Hepatocyte (in vitro differentiated cells): ENCODE data around the gene OR51Q1. TPM values are rescaled to one million over a fixed set of nuclear protein-coding genes. Genes with fewer than 3 reads are reported as not detected.

ENCODE experiments used
- DNase-seq: peaks from one replicate; pipeline ENCODE4 v3.0.0-alpha.2; 2016; ENCODE audit warnings: low spot score
- H2AFZ ChIP-seq: fragments of 200-600 bp; sonication (generic); 2 replicates; pipeline ENCODE4 v1.6.0; 2016; ENCODE audit warnings: antibody characterized with exemption, mild to moderate bottlenecking
- H3K27ac ChIP-seq: fragments of 200-600 bp; sonication (generic); 2 replicates; pipeline ENCODE4 v1.5.1; 2016; ENCODE audit warnings: mild to moderate bottlenecking
- H3K27me3 ChIP-seq: fragments of 200-600 bp; sonication (generic); 2 replicates; pipeline ENCODE4 v1.6.1; 2016
- H3K36me3 ChIP-seq: fragments of 200-600 bp; sonication (generic); replicated peaks from 2 replicates; pipeline ENCODE4 v1.5.1; 2016; ENCODE audit warnings: low read depth; ENCODE audit not compliant: insufficient read depth
- H3K4me1 ChIP-seq: fragments of 200-600 bp; sonication (generic); 2 replicates; pipeline ENCODE4 v1.5.1; 2016; ENCODE audit warnings: mild to moderate bottlenecking, moderate library complexity; ENCODE audit not compliant: insufficient read depth
- H3K4me2 ChIP-seq: fragments of 200-600 bp; sonication (generic); 2 replicates; pipeline ENCODE4 v1.6.0; 2016
- H3K4me3 ChIP-seq: fragments of 200-600 bp; sonication (generic); 2 replicates; pipeline ENCODE4 v1.5.1; 2016; ENCODE audit warnings: mild to moderate bottlenecking
- H3K79me2 ChIP-seq: fragments of 200-600 bp; sonication (generic); 2 replicates; pipeline ENCODE4 v1.6.0; 2017; ENCODE audit warnings: mild to moderate bottlenecking
- H3K9me2 ChIP-seq: fragments of 200-600 bp; sonication (generic); replicated peaks from 2 replicates; pipeline ENCODE4 v1.6.0; 2017; ENCODE audit warnings: mild to moderate bottlenecking; ENCODE audit not compliant: insufficient read depth
- H3K9me3 ChIP-seq: fragments of 200-600 bp; sonication (generic); 2 replicates; pipeline ENCODE4 v1.5.1; 2016; ENCODE audit warnings: low read depth, mild to moderate bottlenecking
- H4K20me1 ChIP-seq: fragments of 200-600 bp; sonication (generic); 2 replicates; pipeline ENCODE4 v1.6.0; 2016; ENCODE audit warnings: mild to moderate bottlenecking; ENCODE audit not compliant: insufficient read depth, poor library complexity, severe bottlenecking
- CTCF ChIP-seq: fragments of 200-600 bp; sonication (generic); IDR thresholded peaks from 2 replicates; pipeline ENCODE4 v1.5.1; 2016; ENCODE audit warnings: antibody characterized with exemption, mild to moderate bottlenecking; ENCODE audit not compliant: poor library complexity
- EZH2 ChIP-seq: fragments of 200-600 bp; sonication (generic); IDR thresholded peaks from 2 replicates; pipeline ENCODE4 v1.6.1; 2016; ENCODE audit warnings: antibody characterized with exemption, mild to moderate bottlenecking, borderline replicate concordance
- EZH2phosphoT487 ChIP-seq: fragments of 200-600 bp; sonication (generic); IDR thresholded peaks from one replicate; pipeline ENCODE4 v1.6.1; 2018; ENCODE audit warnings: antibody characterized with exemption, mild to moderate bottlenecking, low read depth, moderate library complexity; ENCODE audit not compliant: unreplicated experiment, severe bottlenecking
- WGBS: methylation state at CpG from one replicate; pipeline ENCODE4 v1.1.6; 2016; ENCODE audit warnings: low lambda C conversion rate; ENCODE audit errors: missing lambda C conversion rate; 5-methylcytosine and 5-hydroxymethylcytosine counted together
- polyA plus RNA-seq: library from polyadenylated mRNA; unstranded; fragments of >200 nt; fragmentation: Nextera tagmentation; extraction: Ambion mirVana; gene quantifications from 2 replicates; pipeline ENCODE4 v1.2.1, GENCODE V29; 2016
- total RNA-seq: library from RNA; depleted of rRNA; stranded (reverse); fragments of >200 nt; gene quantifications from 2 replicates; pipeline ENCODE4 v1.2.3, GENCODE V29; 2014

The OR51Q1 gene
- total and polyA plus RNA-seq, 2 experiments from 2014 or later = not detected

GRCh38 chr11:5384335-5384734 lies 37.6 kb upstream of the OR51Q1 start:
- TF ChIP-seq EZH2 (no peak), EZH2phosphoT487 (no peak), CTCF (no peak)

GRCh38 chr11:5390210-5390609 lies 31.7 kb upstream of the OR51Q1 start:
- H4K20me1 ChIP-seq = no peaks in the 10 kb centered on the region
- no peak overlapping the region for H3K4me3 ChIP-seq
- WGBS = 71% methylated on average over 2 of the region's 2 CpGs
- no peaks in the 10 kb centered on the region for H3K4me1 ChIP-seq
- H2AFZ ChIP-seq = no peak overlapping the region
- H3K9me3 ChIP-seq = no peaks in the 10 kb centered on the region
- H3K9me2 ChIP-seq = no peaks in the 10 kb centered on the region
- no peak overlapping the region for H3K27ac ChIP-seq
- TF ChIP-seq EZH2 = no peak
- no peak for TF ChIP-seq CTCF
- TF ChIP-seq EZH2phosphoT487 = no peak
- H3K36me3 ChIP-seq = no peaks in the 10 kb centered on the region
- no peaks in the 10 kb centered on the region for H3K27me3 ChIP-seq
- H3K4me2 ChIP-seq = no peak overlapping the region
- DNase-seq = no peak
- H3K79me2 ChIP-seq = no peaks in the 10 kb centered on the region

More at GRCh38 chr11:5384335-5384734, 37.6 kb upstream of the OR51Q1 start:
- no peaks in the 10 kb centered on the region for H3K27me3 ChIP-seq
- no peak overlapping the region for H3K4me2 ChIP-seq
- H3K9me3 ChIP-seq = no peaks in the 10 kb centered on the region
- WGBS = 78% methylated on average over 2 of the region's 2 CpGs
- H3K4me3 ChIP-seq = no peak overlapping the region
- H3K27ac ChIP-seq = no peak overlapping the region
- H4K20me1 ChIP-seq = no peaks in the 10 kb centered on the region
- no peak overlapping the region for H2AFZ ChIP-seq
- no peaks in the 10 kb centered on the region for H3K36me3 ChIP-seq
- H3K79me2 ChIP-seq = no peaks in the 10 kb centered on the region
- no peak for DNase-seq
- H3K4me1 ChIP-seq = no peaks in the 10 kb centered on the region
- H3K9me2 ChIP-seq = no peaks in the 10 kb centered on the region

GRCh38 chr11:5394091-5394490 lies 27.8 kb upstream of the OR51Q1 start:
- Histone ChIP-seq H3K4me2 (no peak overlapping the region), H4K20me1 (no peaks in the 10 kb centered on the region), H3K27me3 (no peaks in the 10 kb centered on the region), H2AFZ (no peak overlapping the region), H3K27ac (no peak overlapping the region), H3K9me3 (no peaks in the 10 kb centered on the region), H3K79me2 (no peaks in the 10 kb centered on the region), H3K4me1 (no peaks in the 10 kb centered on the region), H3K36me3 (no peaks in the 10 kb centered on the region), H3K4me3 (no peak overlapping the region), H3K9me2 (no peaks in the 10 kb centered on the region)
- no peak for DNase-seq
- TF ChIP-seq EZH2phosphoT487 = no peak
- TF ChIP-seq EZH2 = no peak
- no peak for TF ChIP-seq CTCF

GRCh38 chr11:5398936-5399335 lies 23.0 kb upstream of the OR51Q1 start:
- no peaks in the 10 kb centered on the region for H4K20me1 ChIP-seq
- H2AFZ ChIP-seq = no peak overlapping the region
- no peak for TF ChIP-seq EZH2
- TF ChIP-seq EZH2phosphoT487 = no peak
- no peak for TF ChIP-seq CTCF
- no peaks in the 10 kb centered on the region for H3K4me1 ChIP-seq
- no peak for DNase-seq
- no peaks in the 10 kb centered on the region for H3K9me2 ChIP-seq
- H3K36me3 ChIP-seq = no peaks in the 10 kb centered on the region
- no peaks in the 10 kb centered on the region for H3K79me2 ChIP-seq
- H3K27ac ChIP-seq = no peak overlapping the region
- no peaks in the 10 kb centered on the region for H3K27me3 ChIP-seq
- no peaks in the 10 kb centered on the region for H3K9me3 ChIP-seq
- H3K4me2 ChIP-seq = no peak overlapping the region
- H3K4me3 ChIP-seq = no peak overlapping the region
